BE2C (cell line): ENCODE data around the gene USP14.

Experiments used
- DNase-seq: peaks from one replicate; pipeline ENCODE4 v3.0.0-alpha.2; 2020
- H3K27me3 ChIP-seq: fragments of 250-450 bp; sonication (Bioruptor Pico); 2 replicates; pipeline ENCODE4 v1.5.1; 2020; ENCODE audit warnings: mild to moderate bottlenecking
- H3K36me3 ChIP-seq: fragments of 250-450 bp; sonication (Bioruptor Pico); 2 replicates; pipeline ENCODE4 v1.5.1; 2020; ENCODE audit warnings: mild to moderate bottlenecking
- H3K4me1 ChIP-seq: fragments of 250-450 bp; sonication (Bioruptor Pico); 2 replicates; pipeline ENCODE4 v1.5.1; 2020
- H3K4me3 ChIP-seq: 2 replicates; pipeline ENCODE4 v1.5.1; 2011; ENCODE audit warnings: low read depth, low read length
- H3K9me3 ChIP-seq: fragments of 250-450 bp; sonication (Bioruptor Pico); 2 replicates; pipeline ENCODE4 v1.5.1; 2020
- CTCF ChIP-seq: IDR thresholded peaks from 2 replicates; pipeline ENCODE4 v1.5.1; 2012; ENCODE audit warnings: mild to moderate bottlenecking, low read depth, low read length

USP14 gene

GRCh38 chr18:255171-255570 is 96.8 kb downstream of the USP14 start:
- no peaks in the 10 kb centered on the region; the same call in 1 of the 2 replicates for H3K36me3 ChIP-seq
- DNase-seq: no peak
- H3K4me3 ChIP-seq: no peak overlapping the region
- no peaks in the 10 kb centered on the region for H3K9me3 ChIP-seq
- no peaks in the 10 kb centered on the region for H3K4me1 ChIP-seq
- no peak for TF ChIP-seq CTCF
- no peaks in the 10 kb centered on the region for H3K27me3 ChIP-seq

GRCh38 chr18:260547-260946 is 102.2 kb downstream of the USP14 start:
- Histone ChIP-seq H3K4me3 (no peak overlapping the region), H3K4me1 (no peaks in the 10 kb centered on the region), H3K36me3 (peaks cover 4% of the 10 kb centered on the region), H3K9me3 (no peaks in the 10 kb centered on the region), H3K27me3 (no peaks in the 10 kb centered on the region)
- no peak for TF ChIP-seq CTCF
- DNase-seq: no peak

GRCh38 chr18:261398-262073 is 103.2 kb downstream of the USP14 start:
- no peak for DNase-seq
- Histone ChIP-seq H3K36me3 (peaks cover 4% of the 10 kb centered on the region), H3K4me3 (no peak overlapping the region), H3K27me3 (no peaks in the 10 kb centered on the region), H3K9me3 (no peaks in the 10 kb centered on the region), H3K4me1 (no peaks in the 10 kb centered on the region)
- no peak for TF ChIP-seq CTCF
